Testis (tissue), 2 donors: Measurements from ENCODE around the gene OSCAR.

ENCODE experiments used
- CTCF ChIP-seq, 3 experiments: fragments of 450-650 bp in 2 of 3; fragments of 200-600 bp in 1 of 3; sonication (generic) in 1 of 3; IDR thresholded peaks; one replicate each; pipeline ENCODE4 v1.5.1; 2016 to 2019; ENCODE audit warnings: antibody characterized with exemption in 3 of 3, mild to moderate bottlenecking in 2 of 3, moderate library complexity in 1 of 3
- POLR2A ChIP-seq: fragments of 450-650 bp; IDR thresholded peaks from one replicate; pipeline ENCODE4 v1.6.1; 2017; ENCODE audit warnings: antibody characterized with exemption, mild to moderate bottlenecking, moderate library complexity

GRCh38 chr19:54141356-54141755 is 40.8 kb upstream of the OSCAR start:
- TF ChIP-seq POLR2A (no peak), CTCF (IDR thresholded peaks at IDR 0.05) (no peak)
